Karpas-422 (cell line): ENCODE measurements around the gene SSX4B. TPM values are rescaled to one million over a fixed set of nuclear protein-coding genes. Genes with fewer than 3 reads are reported as not detected.
"Not testable (repeated sequence)": the region's sequence is repeated elsewhere in the genome, so short reads cannot be mapped to it uniquely, and the experiment has no call there.

Experiments
- DNase-seq: peaks from one replicate; pipeline ENCODE4 v3.0.0-alpha.2; 2015
- H2AFZ ChIP-seq: fragments of 200-600 bp; sonication (generic); 2 replicates; pipeline ENCODE4 v1.6.1; 2014; ENCODE audit warnings: antibody characterized with exemption, low read length, mixed read lengths
- H3K27ac ChIP-seq: fragments of 200-600 bp; sonication (generic); 2 replicates; pipeline ENCODE4 v1.5.1; 2014; ENCODE audit warnings: mild to moderate bottlenecking, low read length, moderate library complexity
- H3K27me3 ChIP-seq: fragments of 200-600 bp; sonication (generic); 2 replicates; pipeline ENCODE4 v1.6.1; 2014; ENCODE audit warnings: low read length, mixed read lengths
- H3K36me3 ChIP-seq: fragments of 200-600 bp; sonication (generic); 2 replicates; pipeline ENCODE4 v1.6.1; 2014; ENCODE audit warnings: low read length, mixed read lengths; ENCODE audit not compliant: insufficient read depth
- H3K4me1 ChIP-seq: fragments of 200-600 bp; sonication (generic); 2 replicates; pipeline ENCODE4 v1.6.1; 2014; ENCODE audit warnings: mild to moderate bottlenecking, low read length, mixed read lengths
- H3K4me2 ChIP-seq: fragments of 200-600 bp; sonication (generic); 2 replicates; pipeline ENCODE4 v1.6.1; 2014; ENCODE audit warnings: low read length, low read depth, mild to moderate bottlenecking; ENCODE audit not compliant: poor library complexity, severe bottlenecking
- H3K4me3 ChIP-seq: fragments of 200-600 bp; sonication (generic); 2 replicates; pipeline ENCODE4 v1.5.1; 2014; ENCODE audit warnings: mild to moderate bottlenecking, antibody characterized with exemption, low read length, mixed read lengths
- H3K79me2 ChIP-seq: fragments of 200-600 bp; sonication (generic); 2 replicates; pipeline ENCODE4 v1.6.1; 2014; ENCODE audit warnings: mild to moderate bottlenecking, low read length, mixed read lengths
- H3K9ac ChIP-seq: fragments of 200-600 bp; sonication (generic); 2 replicates; pipeline ENCODE4 v1.6.0; 2014; ENCODE audit warnings: low read length
- H3K9me2 ChIP-seq: fragments of 200-600 bp; sonication (generic), shearing (Covaris generic); replicated peaks from 2 replicates; pipeline ENCODE4 v1.6.0; 2014; ENCODE audit warnings: mild to moderate bottlenecking, low read length, moderate library complexity; ENCODE audit not compliant: insufficient read depth
- H3K9me3 ChIP-seq: fragments of 300-700, 200-600 bp; sonication (generic); 2 replicates; pipeline ENCODE4 v1.6.1; 2014; ENCODE audit warnings: low read length, mixed read lengths
- H4K20me1 ChIP-seq: fragments of 200-600 bp; sonication (generic); 2 replicates; pipeline ENCODE4 v1.6.1; 2014; ENCODE audit warnings: mild to moderate bottlenecking, antibody characterized with exemption, low read length, low read depth; ENCODE audit not compliant: insufficient read depth
- small RNA-seq: library from RNA; depleted of rRNA; stranded (forward); fragments of <200 nt; gene quantifications from one replicate; pipeline ENCODE3, GENCODE V24; 2014
- total RNA-seq: library from RNA; depleted of rRNA; stranded (reverse); fragments of >200 nt; shearing (Covaris generic); gene quantifications from 2 replicates; pipeline ENCODE4 v1.2.3, GENCODE V29; 2014; ENCODE audit warnings: low replicate concordance; rRNA removed

SSX4B gene
- total RNA-seq, 1 experiment from 2014 or later: not detected

GRCh38 chrX:48367717-48368408, 43.9 kb downstream of the SSX4B start:
- not testable (repeated sequence) for H3K79me2 ChIP-seq, H3K4me3 ChIP-seq, H3K36me3 ChIP-seq, H3K4me2 ChIP-seq, H4K20me1 ChIP-seq, H3K9me2 ChIP-seq, H3K9ac ChIP-seq, DNase-seq, H2AFZ ChIP-seq, H3K9me3 ChIP-seq, H3K27me3 ChIP-seq, H3K27ac ChIP-seq, H3K4me1 ChIP-seq

GRCh38 chrX:48359281-48359680, 52.5 kb downstream of the SSX4B start:
- H4K20me1 ChIP-seq, H3K4me1 ChIP-seq, H3K9me3 ChIP-seq, H3K27ac ChIP-seq, H2AFZ ChIP-seq, H3K4me2 ChIP-seq, H3K27me3 ChIP-seq, DNase-seq, H3K9ac ChIP-seq, H3K79me2 ChIP-seq, H3K9me2 ChIP-seq, H3K4me3 ChIP-seq, H3K36me3 ChIP-seq: not testable (repeated sequence)

GRCh38 chrX:48357681-48358080, 54.1 kb downstream of the SSX4B start:
- H4K20me1 ChIP-seq: no peaks in the 10 kb centered on the region
- no peak overlapping the region for H3K9ac ChIP-seq
- DNase-seq: no peak
- H3K4me2 ChIP-seq: no peak overlapping the region
- H3K27me3 ChIP-seq: no peaks in the 10 kb centered on the region
- no peaks in the 10 kb centered on the region for H3K36me3 ChIP-seq
- H3K9me3 ChIP-seq: no peaks in the 10 kb centered on the region
- H2AFZ ChIP-seq: no peak overlapping the region
- no peaks in the 10 kb centered on the region for H3K4me1 ChIP-seq
- no peak overlapping the region for H3K27ac ChIP-seq
- H3K9me2 ChIP-seq: no peaks in the 10 kb centered on the region
- no peak overlapping the region for H3K4me3 ChIP-seq
- no peaks in the 10 kb centered on the region for H3K79me2 ChIP-seq

- not testable (repeated sequence) for H3K27ac ChIP-seq, H3K4me1 ChIP-seq, H3K9me3 ChIP-seq, H3K9ac ChIP-seq, H4K20me1 ChIP-seq, H2AFZ ChIP-seq, H3K4me3 ChIP-seq, H3K9me2 ChIP-seq, H3K4me2 ChIP-seq, DNase-seq, H3K36me3 ChIP-seq, H3K79me2 ChIP-seq, H3K27me3 ChIP-seq
These were observed 55.3 kb downstream of the SSX4B start, which contains the start of gene SSX3 for GRCh38 chrX:48356315-48357094. SSX3 (minus strand) TSS chrX:48356703; CDS start chrX:48355249, 1,454 bp downstream.

Small RNA genes within 50 kb of the gene (small RNA-seq; reads per million reads assigned to genes)
- gene AL606490.4: not detected
- gene AL606490.7: not detected

Other genes starting within 250 kb of the SSX4B start
- not detected in 2 replicates for gene SSX5, start 215.2 kb downstream of the SSX4B start, total RNA-seq
- gene SSX1, start 156.6 kb downstream of the SSX4B start, total RNA-seq: not detected in 2 replicates
- not detected in 2 replicates for gene SSX3, start 55.3 kb downstream of the SSX4B start, total RNA-seq
- gene SSX4, start 28.4 kb downstream of the SSX4B start, total RNA-seq: not detected in 2 replicates
- gene SLC38A5, start 58.3 kb upstream of the SSX4B start, total RNA-seq: not detected in 2 replicates
- 22.9 and 36.3 TPM in 2 replicates for gene FTSJ1, start 64.2 kb upstream of the SSX4B start, total RNA-seq
- 0.29 TPM in 1 of 2 replicates, not detected in the other for gene PORCN, start 97.0 kb upstream of the SSX4B start, total RNA-seq
- 50.2 and 90.6 TPM in 2 replicates for gene EBP, start 109.8 kb upstream of the SSX4B start, total RNA-seq
- 3.1 and 14.4 TPM in 2 replicates for gene TBC1D25, start 127.8 kb upstream of the SSX4B start, total RNA-seq
- 176 and 183 TPM in 2 replicates for gene RBM3, start 162.5 kb upstream of the SSX4B start, total RNA-seq
- gene WDR13, start 185.5 kb upstream of the SSX4B start, total RNA-seq: 35.5 and 53.4 TPM in 2 replicates